GM13976 (cell line): ENCODE results near the gene FPGS.

Experiments used
- DNase-seq: peaks from one replicate; pipeline ENCODE4 v3.0.0; 2012; ENCODE audit warnings: low spot score
- in situ Hi-C: fragments of 300-500 bp; cut with MboI; formaldehyde crosslinking; loops from one replicate; pipeline ENCODE4 v1.12.0; 2022; ENCODE audit warnings: low sequenced_read_pairs, mixed read lengths, inconsistent platforms; ENCODE audit not compliant: unreplicated experiment
- TF ChIP-seq, protein P1 (sequence below): IDR thresholded peaks from 2 replicates; pipeline ENCODE4 v1.5.1; 2012; ENCODE audit warnings: borderline replicate concordance, mild to moderate bottlenecking; ENCODE audit not compliant: insufficient read depth; ENCODE audit errors: extremely low read depth, missing control alignments, control extremely low read depth

The FPGS gene

DNA sequence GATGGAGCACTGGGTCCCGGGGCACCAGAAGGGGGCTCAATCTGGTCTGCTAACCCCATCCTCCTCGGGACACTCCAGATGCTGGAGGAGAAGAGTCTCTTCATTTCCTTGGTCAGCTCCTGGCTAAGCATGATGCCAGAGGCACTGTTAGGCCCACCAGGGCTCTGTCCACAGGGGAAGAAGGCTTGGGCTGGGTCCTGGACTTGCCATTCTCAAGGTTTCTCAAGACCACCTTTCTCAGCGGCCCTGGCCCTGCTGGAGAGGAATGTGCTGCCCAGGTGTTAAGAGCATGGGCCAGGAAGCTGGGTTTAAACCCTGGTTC lies 32.1 kb upstream of the FPGS start:
- in situ Hi-C loops, result no loop called here
- TF ChIP-seq, protein P1, sequence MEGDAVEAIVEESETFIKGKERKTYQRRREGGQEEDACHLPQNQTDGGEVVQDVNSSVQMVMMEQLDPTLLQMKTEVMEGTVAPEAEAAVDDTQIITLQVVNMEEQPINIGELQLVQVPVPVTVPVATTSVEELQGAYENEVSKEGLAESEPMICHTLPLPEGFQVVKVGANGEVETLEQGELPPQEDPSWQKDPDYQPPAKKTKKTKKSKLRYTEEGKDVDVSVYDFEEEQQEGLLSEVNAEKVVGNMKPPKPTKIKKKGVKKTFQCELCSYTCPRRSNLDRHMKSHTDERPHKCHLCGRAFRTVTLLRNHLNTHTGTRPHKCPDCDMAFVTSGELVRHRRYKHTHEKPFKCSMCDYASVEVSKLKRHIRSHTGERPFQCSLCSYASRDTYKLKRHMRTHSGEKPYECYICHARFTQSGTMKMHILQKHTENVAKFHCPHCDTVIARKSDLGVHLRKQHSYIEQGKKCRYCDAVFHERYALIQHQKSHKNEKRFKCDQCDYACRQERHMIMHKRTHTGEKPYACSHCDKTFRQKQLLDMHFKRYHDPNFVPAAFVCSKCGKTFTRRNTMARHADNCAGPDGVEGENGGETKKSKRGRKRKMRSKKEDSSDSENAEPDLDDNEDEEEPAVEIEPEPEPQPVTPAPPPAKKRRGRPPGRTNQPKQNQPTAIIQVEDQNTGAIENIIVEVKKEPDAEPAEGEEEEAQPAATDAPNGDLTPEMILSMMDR, result no peak
- DNase-seq, result no peak

DNA sequence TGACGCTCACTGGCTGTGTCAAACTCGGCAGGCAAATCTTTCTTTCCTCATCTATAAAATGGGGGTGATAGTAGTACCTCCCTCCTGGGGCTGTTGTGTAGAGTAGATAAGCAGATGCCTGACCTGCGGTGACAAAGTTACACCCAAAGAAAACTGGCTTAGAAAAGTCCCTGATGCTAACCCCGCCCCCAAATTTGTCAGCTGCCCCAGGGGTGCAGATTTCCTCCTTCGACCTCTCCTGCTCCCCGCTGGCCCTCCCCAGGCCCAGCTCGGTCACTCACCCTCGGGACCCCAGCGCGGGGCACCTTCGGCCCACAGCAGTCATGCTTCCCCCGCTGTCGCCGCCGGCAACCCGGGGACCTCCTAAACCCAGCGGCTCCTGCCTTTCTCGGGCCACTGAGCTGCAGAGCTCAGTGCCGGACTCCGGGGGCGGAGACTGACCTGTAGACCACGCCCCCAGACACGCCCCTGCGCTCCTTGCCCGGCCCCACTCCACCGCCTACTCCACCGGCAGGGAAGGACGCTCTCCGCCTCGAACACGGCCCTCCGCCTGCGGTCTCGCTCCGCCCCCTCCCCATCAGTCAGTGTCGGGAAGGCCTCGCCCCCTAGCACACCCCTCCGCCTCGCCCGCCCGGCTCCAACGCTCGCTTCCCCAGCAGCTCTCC lies 31.6 kb upstream of the FPGS start:
- TF ChIP-seq, protein P1, result no peak
- in situ Hi-C loops, result no loop called here
- peak; percentile 98 for DNase-seq

DNA sequence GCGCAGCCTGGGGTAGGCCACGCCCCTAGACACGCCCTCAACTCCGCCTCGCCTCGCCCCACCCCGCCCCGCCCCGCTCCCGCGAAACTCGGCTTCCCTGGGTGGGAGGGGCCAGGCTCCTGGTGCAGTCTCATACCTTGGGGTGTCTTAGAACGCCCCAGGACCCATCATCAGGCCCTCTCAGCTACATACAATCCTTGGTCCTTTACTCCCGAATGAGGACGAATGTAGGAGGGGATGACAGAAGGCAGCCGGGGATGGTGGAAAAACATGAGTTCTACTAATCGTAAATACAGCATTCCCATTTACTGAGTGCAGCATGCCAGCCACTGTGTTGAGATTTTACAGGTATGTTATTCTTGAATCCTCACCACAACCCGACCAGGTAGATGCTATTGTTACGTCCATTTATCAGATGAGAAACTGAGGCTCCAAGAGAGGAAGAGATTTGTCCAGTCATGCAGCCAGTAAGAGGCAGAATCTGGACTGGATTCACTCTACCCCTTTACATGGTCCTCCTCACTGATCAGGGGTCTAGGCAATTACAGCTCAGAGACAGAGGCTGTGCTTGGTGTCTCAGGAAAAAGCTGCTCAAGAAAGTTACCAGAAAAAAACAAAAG lies 31.0 kb upstream of the FPGS start:
- TF ChIP-seq, protein P1, result no peak
- in situ Hi-C loops, result no loop called here
- DNase-seq, result no peak

DNA sequence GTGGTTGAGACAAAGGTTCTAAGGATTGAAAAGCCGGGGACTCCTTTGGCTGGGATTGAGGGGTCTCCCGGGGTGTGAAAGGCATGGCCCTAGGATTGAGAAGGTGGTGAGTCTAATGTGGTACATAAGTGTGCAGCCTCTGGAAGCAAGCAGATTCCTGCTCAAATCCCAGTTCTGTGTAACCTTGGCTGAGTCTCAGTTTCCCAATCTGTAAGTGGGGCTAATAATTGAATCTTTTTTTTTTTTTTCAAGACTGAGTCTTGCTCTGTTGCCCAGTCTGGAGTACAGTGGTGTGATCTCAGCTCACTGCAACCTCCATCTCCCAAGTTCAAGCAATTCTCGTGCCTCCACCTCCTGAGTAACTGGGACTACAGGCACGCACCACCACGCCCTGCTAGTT lies 30.1 kb upstream of the FPGS start:
- TF ChIP-seq, protein P1, result no peak
- in situ Hi-C loops, result no loop called here
- DNase-seq, result no peak

DNA sequence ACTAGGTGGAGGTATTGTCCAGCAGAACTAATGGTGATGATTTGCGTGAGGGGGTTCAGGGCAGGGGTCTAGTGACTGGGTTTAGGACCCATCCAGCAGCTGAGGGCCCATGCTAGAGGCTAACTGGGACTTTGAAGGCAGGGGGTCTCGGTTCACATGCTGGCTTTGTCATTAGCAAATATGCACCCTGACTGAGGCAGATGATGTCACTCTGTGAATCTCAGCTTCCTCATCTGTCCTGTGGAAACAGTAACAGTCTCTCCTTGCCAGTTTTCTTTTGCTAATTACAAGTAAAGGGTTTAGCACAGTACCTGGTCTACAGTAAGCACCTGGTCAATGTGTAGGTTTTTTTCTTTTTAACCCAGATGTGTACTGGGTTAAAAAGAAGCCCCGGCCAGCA lies 29.4 kb upstream of the FPGS start:
- in situ Hi-C loops, result no loop called here
- no peak for DNase-seq
- TF ChIP-seq, protein P1, result no peak

DNA sequence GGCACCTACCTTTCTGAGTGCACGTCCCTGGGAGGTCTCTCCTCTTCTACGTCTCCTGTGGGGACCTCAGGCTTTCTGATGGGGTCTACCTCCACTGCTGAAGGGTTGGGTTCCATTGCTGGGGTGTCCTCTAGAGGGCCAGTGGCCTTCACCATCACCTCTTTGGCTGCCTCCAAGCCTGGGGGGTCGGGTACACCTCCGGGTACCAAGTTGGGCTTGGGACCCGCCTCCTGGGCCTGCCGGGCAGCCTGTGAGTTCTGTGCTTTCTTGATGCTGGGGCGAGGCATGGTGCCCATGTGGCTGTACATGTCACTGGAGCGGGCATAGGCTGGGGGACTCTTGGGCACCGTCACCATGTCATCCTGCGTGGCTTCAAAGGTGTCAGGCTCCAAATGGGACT lies 28.7 kb upstream of the FPGS start:
- TF ChIP-seq, protein P1, result no peak
- in situ Hi-C loops, result no loop called here
- no peak for DNase-seq

DNA sequence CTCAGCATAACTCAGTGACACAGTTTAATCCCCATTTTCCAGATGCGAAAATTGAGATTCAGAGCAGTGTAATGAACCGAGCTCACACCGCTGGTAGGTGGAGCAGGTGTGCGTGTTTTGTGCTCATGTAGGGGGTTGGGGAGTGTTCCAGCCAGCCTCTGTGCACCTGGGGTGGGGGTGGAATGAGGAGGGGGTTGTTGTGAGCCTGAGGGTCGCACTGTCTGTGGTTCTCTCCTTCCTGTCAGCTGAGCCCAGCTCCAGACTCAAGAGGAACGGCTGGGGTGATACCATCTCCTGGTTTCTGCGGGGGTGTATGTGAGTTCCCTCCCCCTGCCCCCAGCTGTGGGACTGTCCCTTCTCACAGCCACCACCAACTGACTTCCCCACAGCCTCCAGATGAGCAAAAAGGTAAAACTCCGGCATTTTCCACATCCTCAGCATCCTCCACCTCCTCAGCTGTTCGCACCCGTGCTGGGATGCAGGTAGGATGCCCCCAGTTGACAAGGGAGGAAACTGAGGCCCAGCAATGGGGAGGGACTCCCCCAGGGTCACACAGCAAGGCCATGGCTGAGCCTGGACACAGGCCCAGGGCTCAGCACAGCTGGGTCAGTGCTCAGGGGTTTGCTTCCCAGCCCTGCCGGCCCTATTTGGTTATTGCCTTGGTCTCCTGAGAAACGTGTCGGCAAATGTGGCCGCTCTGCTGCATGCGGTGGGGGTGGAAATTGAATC lies 26.3 kb upstream of the FPGS start:
- in situ Hi-C loops, result no loop called here
- peak; percentile 85 for DNase-seq
- TF ChIP-seq, protein P1, result no peak
